ENCODE data around the gene TBC1D5.

Gene TBC1D5

DNA sequence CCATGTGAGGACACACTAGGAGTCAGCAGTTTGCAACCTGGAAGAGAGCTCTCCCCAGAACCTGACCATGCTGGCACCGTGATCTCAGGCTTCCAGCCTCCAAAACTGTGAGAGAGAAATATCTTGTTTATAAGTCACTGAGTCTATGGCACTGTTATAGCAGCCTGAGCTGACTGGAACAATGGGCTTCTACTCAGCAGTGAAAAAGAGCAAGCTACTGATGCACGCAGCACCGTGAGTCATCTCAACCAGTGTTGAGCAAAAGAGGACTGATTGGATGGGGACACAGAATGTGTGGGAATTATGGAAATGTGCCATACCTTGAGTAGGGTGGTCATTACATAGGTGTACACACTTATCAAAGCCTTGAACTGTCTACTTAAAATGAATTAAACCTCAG lies 627.2 kb downstream of the TBC1D5 start:
- TF ChIP-seq, protein P1, sequence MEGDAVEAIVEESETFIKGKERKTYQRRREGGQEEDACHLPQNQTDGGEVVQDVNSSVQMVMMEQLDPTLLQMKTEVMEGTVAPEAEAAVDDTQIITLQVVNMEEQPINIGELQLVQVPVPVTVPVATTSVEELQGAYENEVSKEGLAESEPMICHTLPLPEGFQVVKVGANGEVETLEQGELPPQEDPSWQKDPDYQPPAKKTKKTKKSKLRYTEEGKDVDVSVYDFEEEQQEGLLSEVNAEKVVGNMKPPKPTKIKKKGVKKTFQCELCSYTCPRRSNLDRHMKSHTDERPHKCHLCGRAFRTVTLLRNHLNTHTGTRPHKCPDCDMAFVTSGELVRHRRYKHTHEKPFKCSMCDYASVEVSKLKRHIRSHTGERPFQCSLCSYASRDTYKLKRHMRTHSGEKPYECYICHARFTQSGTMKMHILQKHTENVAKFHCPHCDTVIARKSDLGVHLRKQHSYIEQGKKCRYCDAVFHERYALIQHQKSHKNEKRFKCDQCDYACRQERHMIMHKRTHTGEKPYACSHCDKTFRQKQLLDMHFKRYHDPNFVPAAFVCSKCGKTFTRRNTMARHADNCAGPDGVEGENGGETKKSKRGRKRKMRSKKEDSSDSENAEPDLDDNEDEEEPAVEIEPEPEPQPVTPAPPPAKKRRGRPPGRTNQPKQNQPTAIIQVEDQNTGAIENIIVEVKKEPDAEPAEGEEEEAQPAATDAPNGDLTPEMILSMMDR (IDR thresholded peaks at IDR 0.05; ENCODE audit: low read depth, low read length), result no peak
- no peak for DNase-seq (ENCODE audit: low read depth, low spot score)
- in situ Hi-C loops (cut with HindIII; ENCODE audit: low sequenced_read_pairs), result no loop called here
- H3K4me3 ChIP-seq (ENCODE audit: low read depth, low read length), result no peak overlapping the region

DNA sequence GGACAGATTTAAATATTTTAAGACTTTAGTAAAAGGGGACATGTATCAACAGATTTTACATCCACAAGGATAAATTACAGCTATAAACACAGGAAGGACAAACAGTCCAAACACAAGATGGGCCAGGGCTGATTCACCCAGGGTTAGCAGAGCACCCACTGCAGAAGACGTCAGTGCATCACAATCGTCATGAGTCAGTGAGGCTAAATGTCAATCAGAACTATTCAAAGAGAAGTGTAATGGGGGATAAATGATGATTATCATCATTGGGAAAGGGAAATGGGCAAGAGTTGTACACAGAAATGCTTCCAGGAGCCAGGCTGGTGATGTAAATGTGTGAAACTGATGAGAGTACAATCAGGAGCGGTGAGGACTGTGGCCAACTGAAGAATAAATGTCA lies 630.8 kb downstream of the TBC1D5 start:
- no peak for DNase-seq (ENCODE audit: low read depth, low spot score)
- H3K4me3 ChIP-seq (ENCODE audit: low read depth, low read length), result no peak overlapping the region
- in situ Hi-C loops (cut with HindIII; ENCODE audit: low sequenced_read_pairs), result no loop called here
- TF ChIP-seq, protein P1 (IDR thresholded peaks at IDR 0.05; ENCODE audit: low read depth, low read length), result no peak

GRCh38 chr3:17110660-17111396 lies 631.6 kb downstream of the TBC1D5 start:
- TF ChIP-seq, protein P1 (IDR thresholded peaks at IDR 0.05; ENCODE audit: low read depth, low read length), result no peak
- H3K4me3 ChIP-seq (ENCODE audit: low read depth, low read length), result no peak overlapping the region
- in situ Hi-C loops (cut with HindIII; ENCODE audit: low sequenced_read_pairs), result no loop called here
- DNase-seq (ENCODE audit: low read depth, low spot score), result no peak
